CD14-positive monocyte (primary cell): ENCODE data around the gene VOPP1. TPM values are rescaled to one million over a fixed set of nuclear protein-coding genes. Genes with fewer than 3 reads are reported as not detected.

Experiments
- DNase-seq, 3 donors: peaks; one replicate each; pipeline ENCODE4 v3.0.0-alpha.2; 2011 to 2022
- H2AFZ ChIP-seq: 2 replicates; pipeline ENCODE4 v1.6.0; 2012; ENCODE audit warnings: mild to moderate bottlenecking, low read depth, low read length, inconsistent platforms; ENCODE audit not compliant: insufficient read depth, poor library complexity, severe bottlenecking
- H3K27ac ChIP-seq, 2 donors: 1 replicate in 1 of 2; 2 replicates in 1 of 2; pipeline ENCODE4 v1.5.1; 2012 to 2013; ENCODE audit warnings: low read length in 2 of 2, control low read depth in 1 of 2, inconsistent platforms in 1 of 2, low read depth in 1 of 2, mild to moderate bottlenecking in 1 of 2
- H3K27me3 ChIP-seq, 2 donors: one replicate each; pipeline versions ENCODE4 v1.6.0 to v1.6.1; 2011 to 2013; ENCODE audit warnings: low read length in 2 of 2; ENCODE audit not compliant: control insufficient read depth in 2 of 2, insufficient read depth in 2 of 2
- H3K36me3 ChIP-seq, 2 donors: replicated peaks in 1 of 2; 1 replicate in 1 of 2; 2 replicates in 1 of 2; pipeline versions ENCODE4 v1.5.1 to v1.6.1; 2012 to 2013; ENCODE audit warnings: low read length in 2 of 2, control low read depth in 1 of 2, inconsistent platforms in 1 of 2, mild to moderate bottlenecking in 1 of 2; ENCODE audit not compliant: insufficient read depth in 2 of 2, control insufficient read depth in 1 of 2
- H3K4me1 ChIP-seq, 2 donors: 1 replicate in 1 of 2; 2 replicates in 1 of 2; pipeline versions ENCODE4 v1.5.1 to v1.6.1; 2012 to 2013; ENCODE audit warnings: low read length in 2 of 2, control low read depth in 1 of 2, inconsistent platforms in 1 of 2, mild to moderate bottlenecking in 1 of 2, moderate library complexity in 1 of 2; ENCODE audit not compliant: insufficient read depth in 2 of 2, control insufficient read depth in 1 of 2
- H3K4me2 ChIP-seq: replicated peaks from 2 replicates; pipeline ENCODE3; 2012; ENCODE audit warnings: low read length, moderate library complexity, mild to moderate bottlenecking; ENCODE audit not compliant: poor library complexity, severe bottlenecking; ENCODE audit errors: extremely low read depth
- H3K4me3 ChIP-seq, 3 experiments: fragments of 200-600 bp in 1 of 3; sonication (generic) in 1 of 3; replicated peaks in 1 of 3; 1 replicate in 2 of 3; 2 replicates in 1 of 3; pipeline ENCODE4 v1.5.1; 2011 to 2013; ENCODE audit warnings: low read length in 3 of 3, mild to moderate bottlenecking in 3 of 3, control low read depth in 2 of 3, low read depth in 2 of 3, inconsistent platforms in 1 of 3, moderate library complexity in 1 of 3
- H3K79me2 ChIP-seq: 2 replicates; pipeline ENCODE4 v1.6.0; 2012; ENCODE audit warnings: mild to moderate bottlenecking, control low read depth, inconsistent platforms, low read length, moderate library complexity; ENCODE audit not compliant: insufficient read depth
- H3K9ac ChIP-seq: 2 replicates; pipeline ENCODE4 v1.6.0; 2017; ENCODE audit warnings: low read length, mild to moderate bottlenecking; ENCODE audit not compliant: insufficient read depth, poor library complexity, severe bottlenecking
- H3K9me3 ChIP-seq, 2 donors: replicated peaks in 1 of 2; 1 replicate in 1 of 2; 2 replicates in 1 of 2; pipeline versions ENCODE4 v1.5.1 to v1.6.1; 2012 to 2013; ENCODE audit warnings: low read length in 2 of 2, control low read depth in 1 of 2; ENCODE audit not compliant: control insufficient read depth in 1 of 2, insufficient read depth in 1 of 2
- H4K20me1 ChIP-seq: 2 replicates; pipeline ENCODE4 v1.6.0; 2012; ENCODE audit warnings: mild to moderate bottlenecking, low read length, control low read depth, moderate library complexity; ENCODE audit not compliant: insufficient read depth
- H3K27ac Mint-ChIP-seq, 7 donors: one replicate each; pipeline ENCODE4 v1.8.0; 2020; ENCODE audit warnings: mild to moderate bottlenecking in 7 of 7, mixed read lengths in 7 of 7, moderate library complexity in 6 of 7, inconsistent platforms in 2 of 7
- H3K27me3 Mint-ChIP-seq, 3 donors: one replicate each; pipeline ENCODE4 v1.8.0; 2021 to 2022; ENCODE audit warnings: low read depth in 3 of 3, mild to moderate bottlenecking in 3 of 3, mixed read lengths in 3 of 3, moderate library complexity in 3 of 3, inconsistent platforms in 1 of 3
- H3K36me3 Mint-ChIP-seq, 2 donors: one replicate each; pipeline ENCODE4 v1.8.0; 2020; ENCODE audit warnings: mixed read lengths in 2 of 2, inconsistent platforms in 1 of 2, mild to moderate bottlenecking in 1 of 2
- H3K4me1 Mint-ChIP-seq: one replicate; pipeline ENCODE4 v1.8.0; 2020; ENCODE audit warnings: mild to moderate bottlenecking, mixed read lengths
- H3K4me3 Mint-ChIP-seq, 2 donors: one replicate each; pipeline ENCODE4 v1.8.0; 2020; ENCODE audit warnings: mild to moderate bottlenecking in 2 of 2, mixed read lengths in 2 of 2, moderate library complexity in 1 of 2
- H3K9me3 Mint-ChIP-seq, 7 donors: one replicate each; pipeline ENCODE4 v1.8.0; 2020 to 2022; ENCODE audit warnings: mixed read lengths in 7 of 7, mild to moderate bottlenecking in 6 of 7, moderate library complexity in 6 of 7, inconsistent platforms in 2 of 7
- CTCF ChIP-seq: fragments of 200-600 bp; IDR thresholded peaks from one replicate; pipeline ENCODE4 v1.8.0; 2022; ENCODE audit warnings: antibody characterized with exemption, mild to moderate bottlenecking
- WGBS: methylation state at CpG from one replicate; pipeline ENCODE4 v1.1.5; 2013; ENCODE audit warnings: missing lambda C conversion rate; ENCODE audit not compliant: insufficient coverage; 5-methylcytosine and 5-hydroxymethylcytosine counted together
- intact Hi-C, 2 donors: fragments of 100-400 bp; cut with micrococcal nuclease; formaldehyde crosslinking; loops; one replicate each; pipeline versions ENCODE4 v1.15.0 to v1.15.1; 2023
- polyA plus RNA-seq, 3 donors: library from polyadenylated mRNA; depleted of rRNA in 1 of 3; unstranded in 2 of 3; stranded (reverse) in 1 of 3; fragments of 300-500 nt in 2 of 3; fragments of >200 nt in 1 of 3; fragmentation: Illumina TruSeq in 2 of 3; gene quantifications; 1 replicate in 2 of 3; 2 replicates in 1 of 3; pipeline ENCODE4 v1.2.3, GENCODE V29; 2012 to 2021

The VOPP1 gene
- polyA plus RNA-seq, 3 donors = 16.7 to 22.1 (median 18.0) TPM

DNA sequence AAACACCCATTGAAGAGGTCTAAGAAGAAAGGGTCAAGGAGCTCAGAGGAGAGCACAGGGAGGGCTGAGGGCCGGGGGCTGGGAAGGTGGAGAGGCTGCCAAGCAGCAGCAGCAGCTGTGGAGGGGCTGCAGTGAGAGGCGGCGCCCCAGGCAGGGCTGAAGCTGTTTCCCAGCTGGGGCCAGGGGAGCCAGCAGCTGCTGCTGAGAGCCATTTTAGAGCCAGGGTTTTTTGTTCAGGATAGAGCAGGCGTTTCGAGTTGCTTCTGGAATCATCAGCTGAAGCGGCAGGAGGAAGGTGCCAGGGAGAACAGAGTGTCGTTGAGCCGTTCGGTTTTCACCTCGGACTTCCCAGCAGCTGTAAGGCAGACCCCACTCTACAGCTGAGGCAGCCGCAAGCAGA is 144.5 kb downstream of the VOPP1 start:
- Histone ChIP-seq H3K27ac (no peak overlapping the region), H3K9ac (no peak overlapping the region), H3K36me3 (peaks cover 7 to 34% of the 10 kb centered on the region in 2 donors), H3K4me1 (no peaks in the 10 kb centered on the region), H2AFZ (no peak overlapping the region), H3K27me3 (no peaks in the 10 kb centered on the region), H3K9me3 (no peaks in the 10 kb centered on the region), H3K4me2 (no peak overlapping the region), H4K20me1 (no peaks in the 10 kb centered on the region), H3K79me2 (no peaks in the 10 kb centered on the region), H3K4me3 (no peak overlapping the region)
- no peak for TF ChIP-seq CTCF
- Mint-ChIP-seq H3K9me3 (no peaks in the 10 kb centered on the region), H3K4me1 (peaks cover 8% of the 10 kb centered on the region), H3K27me3 (peaks cover 0 to 1% (median 0%) of the 10 kb centered on the region in 3 donors), H3K36me3 (peaks cover 24 to 25% of the 10 kb centered on the region in 2 donors), H3K27ac (no peak overlapping the region), H3K4me3 (no peak overlapping the region)
- WGBS = 100% methylated on average over 7 of the region's 11 CpGs
- no peak for DNase-seq
- intact Hi-C loops = no loop called here

DNA sequence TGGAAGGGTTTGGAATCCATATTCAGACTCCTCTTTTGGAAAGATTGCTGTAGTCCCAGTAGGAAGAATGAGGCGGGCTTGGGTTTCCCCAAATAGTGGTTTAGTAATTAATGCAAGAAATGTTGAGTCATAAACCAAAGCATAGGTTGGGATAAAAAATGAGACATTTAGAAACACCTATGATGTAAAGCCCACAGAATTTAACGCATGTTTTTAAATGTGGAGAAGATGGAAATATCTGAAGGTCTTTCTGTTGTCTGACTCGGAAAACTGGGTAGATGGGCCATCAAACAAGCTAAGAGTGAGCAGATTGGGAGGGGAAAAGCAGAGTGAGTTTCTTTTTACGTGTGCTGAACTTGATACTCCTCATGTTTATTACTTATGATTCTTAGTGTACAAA is 145.0 kb downstream of the VOPP1 start:
- H3K36me3 Mint-ChIP-seq = peaks cover 25% of the 10 kb centered on the region in 2 donors
- no peaks in the 10 kb centered on the region for H3K9me3 Mint-ChIP-seq
- H2AFZ ChIP-seq = no peak overlapping the region
- H3K9me3 ChIP-seq = no peaks in the 10 kb centered on the region
- no peak overlapping the region for H3K27ac Mint-ChIP-seq
- H3K4me2 ChIP-seq = no peak overlapping the region
- no CpG with 5 or more reads among the region's 4 CpGs for WGBS
- intact Hi-C loops = no loop called here
- H3K4me1 Mint-ChIP-seq = peaks cover 8% of the 10 kb centered on the region
- no peak overlapping the region for H3K4me3 Mint-ChIP-seq
- no peaks in the 10 kb centered on the region for H3K79me2 ChIP-seq
- no peaks in the 10 kb centered on the region for H4K20me1 ChIP-seq
- no peak overlapping the region for H3K4me3 ChIP-seq
- H3K27ac ChIP-seq = no peak overlapping the region
- no peaks in the 10 kb centered on the region for H3K27me3 ChIP-seq
- peaks cover 7 to 31% of the 10 kb centered on the region in 2 donors for H3K36me3 ChIP-seq
- DNase-seq = no peak
- H3K4me1 ChIP-seq = no peaks in the 10 kb centered on the region
- peaks cover 0 to 3% (median 0%) of the 10 kb centered on the region in 3 donors for H3K27me3 Mint-ChIP-seq
- H3K9ac ChIP-seq = no peak overlapping the region
- TF ChIP-seq CTCF = no peak
